Measurements from ENCODE around the gene SCGB1C1.
A peak's percentile ranks its signal among the peaks of the same experiment; 100 is the strongest.

Gene SCGB1C1

DNA sequence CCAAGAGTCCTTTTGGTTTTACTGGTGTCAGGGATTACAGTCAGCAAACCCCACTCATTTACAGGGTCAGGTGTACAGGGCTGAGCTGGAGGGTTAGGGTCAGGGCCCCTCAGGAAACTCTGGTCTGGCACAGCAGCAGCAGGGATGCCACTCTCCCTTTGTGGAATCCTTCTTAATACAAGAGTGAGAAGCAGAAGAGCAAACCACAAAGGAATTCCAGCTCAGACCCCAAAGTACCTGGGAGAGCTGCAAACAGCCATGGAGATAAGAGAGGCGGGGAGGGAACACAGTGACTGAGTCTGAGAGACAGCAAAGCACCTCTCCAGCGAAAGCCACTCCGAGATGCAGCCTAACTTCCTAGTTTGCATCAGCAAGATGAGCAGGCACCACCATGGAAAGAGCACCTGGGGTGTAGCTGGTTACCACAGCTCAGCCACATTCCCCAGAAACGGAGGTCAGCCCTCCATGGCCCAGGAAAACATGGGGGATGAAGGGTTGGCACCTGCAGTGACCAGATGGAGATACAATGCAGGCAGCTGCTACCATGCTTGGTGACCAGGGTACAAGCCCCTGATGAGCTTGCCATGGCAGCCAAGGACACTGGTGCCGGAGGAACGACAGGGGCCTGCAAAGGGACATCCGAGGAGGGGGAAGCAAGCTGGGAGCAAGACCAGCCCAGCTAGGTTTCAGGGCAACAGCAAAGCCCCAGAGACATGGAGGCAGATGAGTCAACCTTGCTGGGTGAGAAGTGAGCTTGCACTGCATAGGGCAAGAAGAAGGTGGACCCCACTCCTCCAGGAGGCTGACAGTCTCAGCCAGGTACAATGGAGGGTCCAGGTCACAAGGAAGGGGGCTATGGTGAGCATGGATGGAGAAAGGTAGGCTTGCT lies 10.4 kb downstream of the SCGB1C1 start:
- DNase-seq (ENCODE audit: low read depth), result no peak
- TF ChIP-seq CTCF (IDR thresholded peaks at IDR 0.05; ENCODE audit: low read depth, low read length, missing control alignments), result no peak
- no peak overlapping the region for H3K4me3 ChIP-seq (ENCODE audit: low read depth, low read length)

DNA sequence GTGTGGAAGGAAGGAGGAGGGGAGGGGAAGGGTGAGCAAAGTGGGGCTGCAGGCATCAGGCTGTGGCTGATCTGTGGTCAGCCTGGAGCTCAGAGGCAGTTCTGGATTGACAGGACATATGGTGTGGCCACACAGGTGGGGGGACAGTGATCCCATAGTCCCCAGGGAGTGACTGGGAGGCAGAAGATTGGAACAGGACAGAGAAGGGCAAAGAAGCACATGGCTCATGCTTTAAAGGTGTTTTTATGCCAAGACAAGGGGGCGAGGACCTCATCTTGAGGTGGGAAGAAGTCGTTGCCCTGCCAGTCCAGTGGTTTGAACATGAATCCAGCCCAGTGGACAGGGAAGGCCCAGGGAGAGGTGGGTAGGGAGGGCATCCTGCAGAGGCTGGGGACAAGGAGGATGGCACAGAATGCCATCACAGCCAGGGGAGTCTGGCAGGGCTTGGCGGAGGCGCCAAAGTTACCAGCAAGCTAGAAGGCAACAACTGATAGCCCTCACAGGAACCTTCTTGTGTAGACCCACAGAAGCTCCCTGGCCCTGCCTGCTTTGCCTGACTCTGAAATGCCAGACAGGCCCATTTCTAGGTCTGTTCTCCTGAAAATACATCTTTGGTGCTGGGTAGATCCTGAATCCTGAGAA lies 11.2 kb downstream of the SCGB1C1 start:
- H3K4me3 ChIP-seq (ENCODE audit: low read depth, low read length), result no peak overlapping the region
- TF ChIP-seq CTCF (IDR thresholded peaks at IDR 0.05; ENCODE audit: low read depth, low read length, missing control alignments), result no peak
- DNase-seq (ENCODE audit: low read depth), result no peak

- no peak for DNase-seq (ENCODE audit: low read depth)
- H3K4me3 ChIP-seq (ENCODE audit: low read depth, low read length), result no peak overlapping the region
- TF ChIP-seq CTCF (IDR thresholded peaks at IDR 0.05; ENCODE audit: low read depth, low read length, missing control alignments), result no peak
Measured at GRCh38 chr11:204587-205109, 11.8 kb downstream of the SCGB1C1 start.

GRCh38 chr11:205221-206001 lies 12.5 kb downstream of the SCGB1C1 start:
- DNase-seq (ENCODE audit: low read depth), result no peak
- no peak for TF ChIP-seq CTCF (IDR thresholded peaks at IDR 0.05; ENCODE audit: low read depth, low read length, missing control alignments)
- peak overlapping the region; percentile 87 for H3K4me3 ChIP-seq (ENCODE audit: low read depth, low read length)

GRCh38 chr11:206002-206384 lies 13.1 kb downstream of the SCGB1C1 start:
- TF ChIP-seq CTCF (IDR thresholded peaks at IDR 0.05; ENCODE audit: low read depth, low read length, missing control alignments), result no peak
- H3K4me3 ChIP-seq (ENCODE audit: low read depth, low read length), result peak overlapping the region; percentile 87
- no peak for DNase-seq (ENCODE audit: low read depth)

DNA sequence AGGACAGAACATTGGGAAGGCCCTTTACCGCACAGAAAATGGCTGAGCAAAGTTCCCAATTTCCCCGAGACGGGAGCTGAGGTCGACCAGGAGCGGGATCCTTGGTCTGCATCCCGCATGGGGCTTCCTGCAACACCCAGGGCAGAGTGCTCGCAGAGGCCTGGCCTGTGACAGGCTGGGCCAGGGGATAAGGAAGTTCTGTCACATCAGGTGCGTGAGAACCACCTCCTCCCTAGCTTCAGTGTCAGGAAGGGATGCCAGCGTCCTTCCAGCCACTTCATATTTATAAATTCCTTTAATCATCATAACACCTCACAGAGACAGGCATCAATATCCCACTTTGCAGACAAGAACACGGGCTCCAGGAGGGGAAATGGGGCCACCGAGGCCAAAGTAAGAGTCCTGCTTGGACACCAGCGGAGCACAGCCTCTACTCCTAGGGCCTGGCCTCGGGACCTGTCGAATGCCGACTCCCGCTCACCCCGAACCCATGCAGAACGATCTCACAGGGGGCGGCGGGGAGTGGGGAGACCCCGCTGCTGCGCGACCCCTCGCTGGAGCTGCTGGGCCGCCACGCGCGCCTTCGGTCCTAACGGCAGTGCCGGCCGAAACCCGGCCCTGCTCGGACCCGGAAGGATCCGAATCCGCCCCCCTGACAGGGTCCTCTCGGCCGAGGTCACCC lies 13.8 kb downstream of the SCGB1C1 start:
- TF ChIP-seq CTCF (IDR thresholded peaks at IDR 0.05; ENCODE audit: low read depth, low read length, missing control alignments), result no peak
- no peak for DNase-seq (ENCODE audit: low read depth)
- peak overlapping the region; percentile 87 for H3K4me3 ChIP-seq (ENCODE audit: low read depth, low read length)
